ENCODE measurements around the gene HRNR.
"Not testable (repeated sequence)": the region's sequence is repeated elsewhere in the genome, so short reads cannot be mapped to it uniquely, and the experiment has no call there.

HRNR gene

GRCh38 chr1:152228831-152229230 is 4.8 kb upstream of the HRNR start:
- in situ Hi-C loops (cut with MboI; ENCODE audit: low pct_unique_long_range_greater_than_20kb, low sequenced_read_pairs, unreplicated experiment) = no loop called here
- no peak for TF ChIP-seq CTCF (IDR thresholded peaks at IDR 0.05; ENCODE audit: extremely low read depth, insufficient read depth, missing control alignments)
- no peak for DNase-seq (ENCODE audit: low spot score)

- DNase-seq (ENCODE audit: low spot score) = no peak
Measured at GRCh38 chr1:152227310-152227928, 3.4 kb upstream of the HRNR start.

GRCh38 chr1:152225678-152226077 is 1.7 kb upstream of the HRNR start:
- DNase-seq (ENCODE audit: low spot score) = no peak
- no peak for TF ChIP-seq CTCF (IDR thresholded peaks at IDR 0.05; ENCODE audit: extremely low read depth, insufficient read depth, missing control alignments)
- in situ Hi-C loops (cut with MboI; ENCODE audit: low pct_unique_long_range_greater_than_20kb, low sequenced_read_pairs, unreplicated experiment) = no loop called here

More at GRCh38 chr1:152227310-152227928, 3.4 kb upstream of the HRNR start:
- in situ Hi-C loops (cut with MboI; ENCODE audit: low pct_unique_long_range_greater_than_20kb, low sequenced_read_pairs, unreplicated experiment) = no loop called here
- no peak for TF ChIP-seq CTCF (IDR thresholded peaks at IDR 0.05; ENCODE audit: extremely low read depth, insufficient read depth, missing control alignments)

GRCh38 chr1:152220166-152221163 is 3.5 kb downstream of the HRNR start:
- TF ChIP-seq CTCF (IDR thresholded peaks at IDR 0.05; ENCODE audit: extremely low read depth, insufficient read depth, missing control alignments) = no peak
- in situ Hi-C loops (cut with MboI; ENCODE audit: low pct_unique_long_range_greater_than_20kb, low sequenced_read_pairs, unreplicated experiment) = no loop called here
- DNase-seq (ENCODE audit: low spot score) = no peak

- DNase-seq (ENCODE audit: low spot score); in situ Hi-C loops (cut with MboI; ENCODE audit: low pct_unique_long_range_greater_than_20kb, low sequenced_read_pairs, unreplicated experiment): not testable (repeated sequence)
Measured at GRCh38 chr1:152219438-152219837, 4.6 kb downstream of the HRNR start.

- DNase-seq (ENCODE audit: low spot score) = no peak
- in situ Hi-C loops (cut with MboI; ENCODE audit: low pct_unique_long_range_greater_than_20kb, low sequenced_read_pairs, unreplicated experiment) = no loop called here
- TF ChIP-seq CTCF (IDR thresholded peaks at IDR 0.05; ENCODE audit: extremely low read depth, insufficient read depth, missing control alignments) = no peak
Measured at GRCh38 chr1:152218762-152219436, 5.1 kb downstream of the HRNR start.

GRCh38 chr1:152215604-152216003 is 8.4 kb downstream of the HRNR start:
- in situ Hi-C loops (cut with MboI; ENCODE audit: low pct_unique_long_range_greater_than_20kb, low sequenced_read_pairs, unreplicated experiment) = not testable (repeated sequence)

GRCh38 chr1:152214911-152215310 is 9.1 kb downstream of the HRNR start:
- in situ Hi-C loops (cut with MboI; ENCODE audit: low pct_unique_long_range_greater_than_20kb, low sequenced_read_pairs, unreplicated experiment); DNase-seq (ENCODE audit: low spot score): not testable (repeated sequence)

More at GRCh38 chr1:152215604-152216003, 8.4 kb downstream of the HRNR start:
- DNase-seq (ENCODE audit: low spot score) = not testable (repeated sequence)

All from GM13977 (cell line).